ENCODE data around the gene PDHX. TPM values are rescaled to one million over a fixed set of nuclear protein-coding genes. Genes with fewer than 3 reads are reported as not detected.

The PDHX gene
- total RNA-seq, 4 donors from 2014 or later = 18.0 to 30.5 (median 26.2) TPM

GRCh38 chr11:34936945-34937629 lies 20.7 kb downstream of the PDHX start:
- no peak overlapping the region for H3K4me3 ChIP-seq (ENCODE audit: low read depth, poor library complexity, severe bottlenecking)
- 78 to 87% methylated on average over 6 of the region's 6 CpGs for WGBS, 2 donors
- intact Hi-C loops (cut with DNase I; ENCODE audit: low total_unique reads) = loop anchor here (10.0 kb wide), 1 partner anchor 458 kb away; no protein-coding TSS in a partner anchor
- TF ChIP-seq POLR2A (IDR thresholded peaks at IDR 0.05) = no peak
- TF ChIP-seq CTCF (IDR thresholded peaks at IDR 0.05) = no peak
- DNase-seq (ENCODE audit: low spot score in 2 of 2) = no peak

GRCh38 chr11:34938611-34939010 lies 22.2 kb downstream of the PDHX start:
- DNase-seq (ENCODE audit: low spot score in 2 of 2) = no peak
- WGBS, 2 donors = 58% methylated on average over 1 of the region's 1 CpG
- intact Hi-C loops (cut with DNase I; ENCODE audit: low total_unique reads) = loop anchor here (10.0 kb wide), 1 partner anchor 456 kb away; no protein-coding TSS in a partner anchor
- no peak overlapping the region for H3K4me3 ChIP-seq (ENCODE audit: low read depth, poor library complexity, severe bottlenecking)
- no peak for TF ChIP-seq CTCF (IDR thresholded peaks at IDR 0.05)
- no peak for TF ChIP-seq POLR2A (IDR thresholded peaks at IDR 0.05)

- no peak overlapping the region for H3K4me3 ChIP-seq (ENCODE audit: low read depth, poor library complexity, severe bottlenecking)
- TF ChIP-seq POLR2A (IDR thresholded peaks at IDR 0.05) = no peak
- DNase-seq (ENCODE audit: low spot score in 2 of 2) = no peak
- 67 to 84% methylated on average over 4 of the region's 4 CpGs for WGBS, 2 donors
- intact Hi-C loops (cut with DNase I; ENCODE audit: low total_unique reads) = no loop called here
Observed at GRCh38 chr11:34940026-34940677, 23.7 kb downstream of the PDHX start.

- intact Hi-C loops (cut with DNase I; ENCODE audit: low total_unique reads) = no loop called here
- no peak for TF ChIP-seq POLR2A (IDR thresholded peaks at IDR 0.05)
- no peak for TF ChIP-seq CTCF (IDR thresholded peaks at IDR 0.05)
- no peak for DNase-seq (ENCODE audit: low spot score in 2 of 2)
- WGBS, 2 donors = 93 to 96% methylated on average over 13 of the region's 13 CpGs
- no peak overlapping the region for H3K4me3 ChIP-seq (ENCODE audit: low read depth, poor library complexity, severe bottlenecking)
Observed at GRCh38 chr11:34941688-34942087, 25.3 kb downstream of the PDHX start.

- no peak for DNase-seq (ENCODE audit: low spot score in 2 of 2)
- no peak for TF ChIP-seq CTCF (IDR thresholded peaks at IDR 0.05)
- no peak for TF ChIP-seq POLR2A (IDR thresholded peaks at IDR 0.05)
- WGBS, 2 donors = 97 to 98% methylated on average over 1 of the region's 1 CpG
- H3K4me3 ChIP-seq (ENCODE audit: low read depth, poor library complexity, severe bottlenecking) = no peak overlapping the region
- intact Hi-C loops (cut with DNase I; ENCODE audit: low total_unique reads) = no loop called here
Observed at GRCh38 chr11:34944692-34945091, 28.3 kb downstream of the PDHX start.

GRCh38 chr11:34948696-34949095 lies 32.3 kb downstream of the PDHX start:
- peak in 1 of 2 donors; percentile 27 for DNase-seq (ENCODE audit: low spot score in 2 of 2)
- intact Hi-C loops (cut with DNase I; ENCODE audit: low total_unique reads) = no loop called here

More at GRCh38 chr11:34948696-34949095, 32.3 kb downstream of the PDHX start:
- no peak for TF ChIP-seq CTCF (IDR thresholded peaks at IDR 0.05)
- TF ChIP-seq POLR2A (IDR thresholded peaks at IDR 0.05) = no peak
- H3K4me3 ChIP-seq (ENCODE audit: low read depth, poor library complexity, severe bottlenecking) = no peak overlapping the region
